DOHH2 (cell line): ENCODE measurements around the gene CCDC87.

ENCODE experiments used
- EZH2phosphoT487 ChIP-seq: fragments of 200-600 bp; sonication (generic); IDR thresholded peaks from 2 replicates; pipeline ENCODE4 v1.6.1; 2017; ENCODE audit warnings: borderline replicate concordance, mild to moderate bottlenecking, antibody characterized with exemption, low read length, moderate library complexity, mixed read lengths
- TF ChIP-seq, protein P1 (sequence below): fragments of 200-600 bp; sonication (generic); IDR thresholded peaks from one replicate; pipeline ENCODE4 v1.5.1; 2014; ENCODE audit warnings: antibody characterized with exemption, mild to moderate bottlenecking, low read depth, low read length; ENCODE audit not compliant: poor library complexity, severe bottlenecking

DNA sequence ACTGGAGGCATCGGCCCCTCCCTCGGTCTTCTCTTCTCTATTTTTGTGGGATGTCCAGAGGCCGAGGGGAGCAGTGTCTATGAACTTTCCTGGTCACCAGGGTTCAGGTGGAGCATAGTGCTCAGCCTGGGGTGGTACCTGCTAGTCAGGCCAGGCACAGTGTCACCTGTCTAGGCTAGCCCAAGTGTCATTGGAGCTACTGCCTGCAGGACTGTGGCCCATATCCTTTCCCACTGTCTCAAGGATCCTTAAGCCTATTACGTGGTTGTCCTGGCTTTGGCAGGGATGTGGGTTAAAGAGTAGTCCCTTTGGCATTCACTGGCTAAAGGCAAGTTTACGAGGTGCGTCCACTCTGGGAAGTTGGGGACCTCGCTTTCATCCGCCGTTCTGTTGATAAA is 32.9 kb upstream of the CCDC87 start:
- TF ChIP-seq, protein P1, sequence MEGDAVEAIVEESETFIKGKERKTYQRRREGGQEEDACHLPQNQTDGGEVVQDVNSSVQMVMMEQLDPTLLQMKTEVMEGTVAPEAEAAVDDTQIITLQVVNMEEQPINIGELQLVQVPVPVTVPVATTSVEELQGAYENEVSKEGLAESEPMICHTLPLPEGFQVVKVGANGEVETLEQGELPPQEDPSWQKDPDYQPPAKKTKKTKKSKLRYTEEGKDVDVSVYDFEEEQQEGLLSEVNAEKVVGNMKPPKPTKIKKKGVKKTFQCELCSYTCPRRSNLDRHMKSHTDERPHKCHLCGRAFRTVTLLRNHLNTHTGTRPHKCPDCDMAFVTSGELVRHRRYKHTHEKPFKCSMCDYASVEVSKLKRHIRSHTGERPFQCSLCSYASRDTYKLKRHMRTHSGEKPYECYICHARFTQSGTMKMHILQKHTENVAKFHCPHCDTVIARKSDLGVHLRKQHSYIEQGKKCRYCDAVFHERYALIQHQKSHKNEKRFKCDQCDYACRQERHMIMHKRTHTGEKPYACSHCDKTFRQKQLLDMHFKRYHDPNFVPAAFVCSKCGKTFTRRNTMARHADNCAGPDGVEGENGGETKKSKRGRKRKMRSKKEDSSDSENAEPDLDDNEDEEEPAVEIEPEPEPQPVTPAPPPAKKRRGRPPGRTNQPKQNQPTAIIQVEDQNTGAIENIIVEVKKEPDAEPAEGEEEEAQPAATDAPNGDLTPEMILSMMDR, result no peak
- TF ChIP-seq EZH2phosphoT487, result no peak
